Uterus (tissue), 4 donors: ENCODE measurements around the gene KCNJ14. TPM values are rescaled to one million over a fixed set of nuclear protein-coding genes. Genes with fewer than 3 reads are reported as not detected.
A peak's percentile ranks its signal among the peaks of the same experiment; 100 is the strongest.

Experiments used
- DNase-seq, 2 donors: peaks; one replicate each; pipeline ENCODE4 v3.0.0-alpha.2; 2019 to 2020
- H3K27ac ChIP-seq, 2 donors: fragments of 200-600 bp; sonication (generic); 1 replicate in 1 of 2; 2 replicates in 1 of 2; pipeline ENCODE4 v1.5.1; 2016 to 2018
- H3K27me3 ChIP-seq, 2 donors: fragments of 200-600 bp; sonication (generic); one replicate each; pipeline ENCODE4 v1.5.1; 2018 to 2019; ENCODE audit warnings: control low read depth in 1 of 2
- H3K36me3 ChIP-seq, 2 donors: fragments of 200-600 bp; sonication (generic); one replicate each; pipeline ENCODE4 v1.5.1; 2019; ENCODE audit warnings: control low read depth in 1 of 2
- H3K4me1 ChIP-seq, 2 donors: fragments of 200-600 bp; sonication (generic); one replicate each; pipeline ENCODE4 v1.5.1; 2018 to 2019; ENCODE audit warnings: control low read depth in 1 of 2
- H3K4me3 ChIP-seq, 2 donors: fragments of 200-600 bp; sonication (generic); 1 replicate in 1 of 2; 2 replicates in 1 of 2; pipeline ENCODE4 v1.5.1; 2018 to 2019; ENCODE audit warnings: mild to moderate bottlenecking in 1 of 2
- H3K9me3 ChIP-seq, 2 donors: fragments of 200-600 bp; sonication (generic); one replicate each; pipeline ENCODE4 v1.5.1; 2019; ENCODE audit warnings: control low read depth in 1 of 2
- CTCF ChIP-seq, 4 experiments: fragments of 200-600 bp in 2 of 4; fragments of 450-650 bp in 2 of 4; sonication (generic) in 2 of 4; IDR thresholded peaks; one replicate each; pipeline ENCODE4 v1.5.1; 2016 to 2019; ENCODE audit warnings: antibody characterized with exemption in 4 of 4, mild to moderate bottlenecking in 2 of 4, moderate library complexity in 1 of 4
- POLR2A ChIP-seq, 2 donors: fragments of 450-650 bp; IDR thresholded peaks; one replicate each; pipeline ENCODE4 v1.6.1; 2016; ENCODE audit warnings: antibody characterized with exemption in 2 of 2, mild to moderate bottlenecking in 1 of 2, moderate library complexity in 1 of 2
- intact Hi-C: fragments of 100-400 bp; cut with DNase I; formaldehyde crosslinking; loops from one replicate; pipeline ENCODE4 v1.15.1; 2023; ENCODE audit warnings: low total_unique reads
- total RNA-seq, 4 donors: library from RNA; depleted of rRNA in 3 of 4; stranded (reverse); fragments of >200 nt in 3 of 4; gene quantifications; one replicate each; pipeline versions ENCODE4 v1.1.0 to v1.2.4, GENCODE V29; 2014 to 2023
- donor health status: DM: yes; HTN: yes; CAD: no.

Gene KCNJ14
- total RNA-seq, 4 donors from 2014 or later, result 0.29 to 2.2 (median 1.2) TPM; not detected in 1

DNA sequence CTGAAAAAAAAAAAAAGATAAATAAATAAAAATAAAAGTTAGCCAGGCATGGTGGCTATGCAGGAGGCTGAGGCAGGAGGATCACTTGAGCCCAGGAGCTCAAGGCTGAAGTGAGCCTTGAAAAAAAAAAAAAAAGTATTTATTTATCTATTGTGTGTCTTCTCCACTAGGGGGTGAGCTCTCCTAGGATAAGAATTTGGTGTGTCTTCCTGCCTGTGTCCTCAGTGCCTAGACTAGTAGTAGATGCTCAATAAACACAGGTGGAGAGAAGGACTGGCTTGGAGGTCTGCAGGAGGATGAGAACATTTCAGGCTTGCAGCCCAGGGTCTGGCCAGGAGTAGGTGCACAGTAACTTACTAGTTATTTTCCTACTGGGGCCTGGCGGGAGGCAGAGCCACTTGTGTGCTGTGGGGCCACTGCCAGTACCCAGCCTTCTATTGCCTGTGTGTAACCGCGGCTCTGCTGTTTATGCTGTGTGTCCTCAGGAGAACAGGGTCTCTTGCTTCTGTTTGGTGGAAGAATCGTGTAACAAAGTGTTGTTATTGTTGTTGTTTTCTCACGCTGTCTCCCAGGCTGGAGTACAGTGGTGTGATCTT lies 50.9 kb downstream of the KCNJ14 start:
- Histone ChIP-seq H3K9me3 (no peaks in the 10 kb centered on the region), H3K27ac (no peak overlapping the region), H3K27me3 (peaks cover 2 to 6% of the 10 kb centered on the region in 2 donors), H3K36me3 (no peaks in the 10 kb centered on the region), H3K4me3 (no peak overlapping the region), H3K4me1 (no peaks in the 10 kb centered on the region)
- intact Hi-C loops, result no loop called here
- no peak for DNase-seq
- no peak for TF ChIP-seq POLR2A (IDR thresholded peaks at IDR 0.05)
- TF ChIP-seq CTCF (IDR thresholded peaks at IDR 0.05), result peak; percentile 13 to 45 (median 25)

DNA sequence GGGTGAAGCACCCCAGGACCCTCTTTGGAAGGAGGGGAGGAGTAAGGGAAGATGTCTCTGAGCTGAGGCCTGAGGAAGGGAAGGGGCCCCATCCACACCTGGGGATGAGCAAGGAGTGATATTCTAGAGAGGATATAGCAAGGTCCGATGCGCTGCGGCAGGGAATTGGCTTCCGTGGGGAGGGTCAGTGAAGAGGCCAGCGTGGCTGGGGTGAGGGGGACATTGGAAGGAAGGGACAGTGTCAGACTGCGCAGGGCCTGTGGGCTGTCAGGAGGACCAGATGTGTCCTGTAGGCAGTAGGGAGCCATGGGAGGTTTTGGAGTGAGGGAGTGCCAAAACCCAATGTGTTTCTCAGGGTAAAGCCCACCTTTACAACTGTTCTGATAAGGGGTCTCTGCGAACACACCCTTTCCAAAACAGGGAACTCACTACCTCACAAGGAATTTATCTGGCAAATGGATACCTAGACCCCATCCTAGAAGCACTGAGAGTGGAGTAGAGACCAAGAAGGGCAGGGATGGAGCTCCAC lies 52.6 kb downstream of the KCNJ14 start:
- Histone ChIP-seq H3K27ac (no peak overlapping the region), H3K4me1 (peaks cover 0 to under 1% of the 10 kb centered on the region in 2 donors), H3K36me3 (no peaks in the 10 kb centered on the region), H3K9me3 (no peaks in the 10 kb centered on the region), H3K4me3 (no peak overlapping the region), H3K27me3 (peaks cover 15 to 22% of the 10 kb centered on the region in 2 donors)
- no peak for DNase-seq
- TF ChIP-seq CTCF (IDR thresholded peaks at IDR 0.05) (no peak), POLR2A (IDR thresholded peaks at IDR 0.05) (no peak)
- intact Hi-C loops, result no loop called here

GRCh38 chr19:48508729-48509411 lies 53.5 kb downstream of the KCNJ14 start:
- no peak for TF ChIP-seq POLR2A (IDR thresholded peaks at IDR 0.05)
- no peak for TF ChIP-seq CTCF (IDR thresholded peaks at IDR 0.05)
- no peaks in the 10 kb centered on the region for H3K36me3 ChIP-seq
- no peaks in the 10 kb centered on the region for H3K9me3 ChIP-seq
- no peak overlapping the region for H3K4me3 ChIP-seq
- no peak for DNase-seq
- no peak overlapping the region for H3K27ac ChIP-seq
- intact Hi-C loops, result no loop called here
- peaks cover 22 to 30% of the 10 kb centered on the region in 2 donors for H3K27me3 ChIP-seq
- peaks cover 0 to 8% of the 10 kb centered on the region in 2 donors for H3K4me1 ChIP-seq

- intact Hi-C loops, result no loop called here
- no peak for DNase-seq
- Histone ChIP-seq H3K27me3 (peaks cover 22 to 30% of the 10 kb centered on the region in 2 donors), H3K4me3 (no peak overlapping the region), H3K4me1 (peaks cover 0 to 8% of the 10 kb centered on the region in 2 donors), H3K9me3 (no peaks in the 10 kb centered on the region), H3K36me3 (no peaks in the 10 kb centered on the region), H3K27ac (no peak overlapping the region)
- TF ChIP-seq CTCF (IDR thresholded peaks at IDR 0.05) (no peak), POLR2A (IDR thresholded peaks at IDR 0.05) (no peak)
Observed at GRCh38 chr19:48509467-48510194, 54.3 kb downstream of the KCNJ14 start.
